NCI-H446 treated with DMSO at 0.1 percent for 48 hours (cell line): ENCODE data around the gene NSF.
"Not testable (repeated sequence)": the region's sequence is repeated elsewhere in the genome, so short reads cannot be mapped to it uniquely, and the experiment has no call there.

Experiments
- DNase-seq: peaks from one replicate; lab custom pipeline; 2025; lab: John Stamatoyannopoulos, UW

Gene NSF

DNA sequence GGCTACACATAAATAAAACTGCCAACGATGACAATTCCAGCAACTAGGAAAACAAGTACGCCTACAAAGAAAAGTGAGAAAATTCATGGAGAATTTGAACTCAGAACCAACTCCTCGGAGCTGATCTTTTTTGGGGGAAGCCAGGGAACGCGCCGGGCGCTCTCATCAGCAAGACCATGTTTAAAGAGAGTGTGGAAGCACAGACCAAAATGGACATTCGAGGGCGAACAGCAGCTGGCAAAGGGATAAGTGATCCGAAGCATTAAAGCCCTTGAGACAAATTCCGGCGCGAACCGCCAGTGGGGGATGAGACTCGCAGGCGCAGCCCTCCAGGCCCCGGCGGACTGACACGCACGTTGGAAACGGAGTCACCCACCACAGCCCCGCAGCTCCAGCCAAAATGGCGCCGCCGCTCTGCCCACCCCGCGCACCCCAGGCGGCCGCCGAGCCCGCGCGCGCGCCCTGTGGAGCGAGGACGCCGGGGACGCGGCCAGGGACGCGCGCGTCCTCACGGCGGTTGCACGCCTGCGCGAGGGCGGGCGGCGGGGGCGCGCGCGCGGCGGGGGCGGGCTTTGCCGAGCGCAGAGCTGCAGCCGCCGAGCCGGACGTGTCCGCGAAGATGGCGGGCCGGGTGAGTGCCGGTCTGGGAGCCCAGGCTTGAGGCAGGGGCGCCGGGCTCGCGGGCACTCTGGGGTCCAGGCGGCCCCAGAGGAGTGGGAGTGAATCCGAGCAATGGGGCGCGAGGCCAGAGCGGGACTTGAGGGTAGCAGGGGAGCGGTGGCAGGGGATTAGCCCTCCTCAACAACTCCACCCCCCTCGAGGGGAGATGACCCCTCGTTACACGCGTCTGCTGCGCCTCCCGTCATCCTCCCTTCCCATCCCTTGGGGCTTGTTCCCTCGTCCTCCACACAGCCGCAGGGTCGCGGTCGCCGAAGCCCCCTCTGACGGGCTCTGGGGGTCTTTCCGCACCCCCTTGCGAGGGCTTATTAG lies at the start of gene NSF:
Gene NSF, plus strand, starts transcription at position 513 of the 990 bp plus-strand sequence. Its CDS starts 107 bp downstream, at position 620.
- DNase-seq: not testable (repeated sequence)

DNA sequence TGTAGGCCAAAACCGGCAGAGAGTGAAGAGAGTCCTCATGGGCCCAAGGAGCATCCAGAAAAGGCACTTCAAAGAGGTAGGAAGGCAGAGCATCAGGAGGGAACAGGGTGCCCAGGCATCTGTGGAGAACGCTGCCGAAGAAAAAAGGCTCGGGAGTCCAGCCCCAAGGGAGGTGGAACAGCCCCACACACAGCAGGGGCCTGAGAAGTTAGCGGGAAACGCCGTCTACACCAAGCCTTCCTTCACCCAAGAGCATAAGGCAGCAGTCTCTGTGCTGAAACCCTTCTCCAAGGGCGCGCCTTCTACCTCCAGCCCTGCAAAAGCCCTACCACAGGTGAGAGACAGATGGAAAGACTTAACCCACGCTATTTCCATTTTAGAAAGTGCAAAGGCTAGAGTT lies 41.9 kb upstream of the NSF start:
- not testable (repeated sequence) for DNase-seq

DNA sequence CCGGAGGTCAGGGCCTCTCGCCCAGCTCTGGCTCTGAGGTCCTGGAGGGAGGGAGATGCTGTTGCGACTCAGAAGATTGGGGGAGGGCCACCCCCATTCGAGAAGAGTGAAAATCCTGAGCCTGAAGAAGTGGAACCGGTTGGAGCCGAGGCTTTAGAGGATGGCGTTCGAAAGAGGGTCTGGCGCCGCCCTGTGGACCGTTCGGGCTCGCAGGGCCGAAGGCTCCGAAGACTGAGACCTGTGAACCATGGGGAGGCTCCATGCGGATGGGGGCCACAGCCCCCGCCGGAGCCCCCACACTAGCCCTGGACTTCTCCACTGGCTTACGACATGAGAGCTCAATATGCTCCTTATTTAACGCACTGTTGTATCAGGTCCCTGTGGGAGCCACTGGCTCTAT lies 31.3 kb upstream of the NSF start:
- DNase-seq: not testable (repeated sequence)

DNA sequence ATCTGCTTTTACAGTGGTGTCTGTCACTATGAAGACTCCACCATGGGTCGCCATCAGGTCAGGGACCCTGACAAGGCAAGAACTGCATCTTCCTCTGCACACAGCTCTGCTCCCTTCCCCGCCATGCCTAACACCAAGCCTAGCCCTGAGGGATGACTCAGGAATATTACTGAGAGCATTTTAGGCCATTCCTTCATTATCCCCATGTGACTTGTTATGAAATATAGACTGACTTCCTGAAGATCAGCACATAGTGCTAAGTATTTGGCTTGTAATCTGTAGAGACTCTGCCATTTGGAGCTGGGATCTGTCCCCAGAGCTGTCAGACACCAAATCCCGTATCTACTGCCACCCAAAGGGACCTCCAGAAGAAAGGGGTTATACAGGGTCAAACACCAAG lies 30.4 kb upstream of the NSF start:
- not testable (repeated sequence) for DNase-seq

DNA sequence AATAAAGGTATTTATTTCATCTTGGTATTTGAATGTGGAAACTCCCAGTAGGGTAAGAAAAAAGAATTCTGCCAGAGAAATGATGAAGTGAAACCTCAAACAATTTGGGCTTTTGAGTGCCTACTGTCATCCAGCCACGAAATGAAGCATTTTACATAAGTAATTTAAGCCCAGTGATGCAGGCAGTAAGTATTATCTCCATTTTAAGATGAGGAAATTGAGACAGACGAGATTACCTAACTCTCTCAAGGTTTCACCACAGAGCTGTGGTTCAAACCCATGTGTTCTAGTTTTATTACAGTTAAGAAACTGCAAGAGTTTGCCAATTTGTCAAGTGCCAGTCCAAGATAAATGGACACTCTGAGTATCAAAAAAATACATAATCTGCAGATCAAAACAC lies 24.2 kb upstream of the NSF start:
- not testable (repeated sequence) for DNase-seq

DNA sequence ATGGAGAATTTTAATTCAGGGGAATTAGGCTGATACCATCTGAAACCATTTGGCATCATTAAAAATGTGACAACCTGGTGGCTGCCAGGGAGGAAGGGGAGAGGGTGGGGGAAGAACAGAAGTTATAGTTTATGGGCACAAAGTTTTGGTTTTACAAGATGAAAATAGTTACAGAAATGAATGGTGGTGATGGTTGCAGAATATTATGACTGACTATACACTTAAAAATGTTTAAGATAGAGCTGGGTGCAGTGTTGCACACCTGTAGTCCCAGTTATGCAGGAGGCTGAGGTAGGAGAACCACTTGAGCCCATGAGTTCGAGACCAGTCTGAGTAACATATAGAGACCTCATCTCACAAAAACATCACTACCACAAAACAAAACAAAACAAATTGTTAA lies 23.5 kb upstream of the NSF start:
- DNase-seq: not testable (repeated sequence)

DNA sequence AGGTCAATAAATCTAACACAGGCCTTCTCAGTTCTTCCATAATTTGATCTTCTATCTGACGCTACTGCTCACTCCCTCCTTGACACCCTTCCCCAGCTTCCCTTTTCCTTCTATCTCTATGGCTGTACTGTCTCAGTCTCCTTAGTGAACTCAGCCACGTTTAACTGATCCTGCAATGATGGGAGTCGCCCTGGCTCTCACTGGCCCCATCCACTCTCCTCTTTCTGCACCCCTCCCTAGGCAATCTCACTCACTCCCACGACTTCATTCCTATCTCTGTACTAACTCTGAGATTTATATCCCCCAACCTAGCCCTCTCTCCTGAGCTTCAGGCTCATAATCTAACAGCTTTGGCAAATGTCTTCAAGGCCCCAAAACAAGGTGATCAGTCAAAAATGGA lies 18.7 kb upstream of the NSF start:
- not testable (repeated sequence) for DNase-seq

DNA sequence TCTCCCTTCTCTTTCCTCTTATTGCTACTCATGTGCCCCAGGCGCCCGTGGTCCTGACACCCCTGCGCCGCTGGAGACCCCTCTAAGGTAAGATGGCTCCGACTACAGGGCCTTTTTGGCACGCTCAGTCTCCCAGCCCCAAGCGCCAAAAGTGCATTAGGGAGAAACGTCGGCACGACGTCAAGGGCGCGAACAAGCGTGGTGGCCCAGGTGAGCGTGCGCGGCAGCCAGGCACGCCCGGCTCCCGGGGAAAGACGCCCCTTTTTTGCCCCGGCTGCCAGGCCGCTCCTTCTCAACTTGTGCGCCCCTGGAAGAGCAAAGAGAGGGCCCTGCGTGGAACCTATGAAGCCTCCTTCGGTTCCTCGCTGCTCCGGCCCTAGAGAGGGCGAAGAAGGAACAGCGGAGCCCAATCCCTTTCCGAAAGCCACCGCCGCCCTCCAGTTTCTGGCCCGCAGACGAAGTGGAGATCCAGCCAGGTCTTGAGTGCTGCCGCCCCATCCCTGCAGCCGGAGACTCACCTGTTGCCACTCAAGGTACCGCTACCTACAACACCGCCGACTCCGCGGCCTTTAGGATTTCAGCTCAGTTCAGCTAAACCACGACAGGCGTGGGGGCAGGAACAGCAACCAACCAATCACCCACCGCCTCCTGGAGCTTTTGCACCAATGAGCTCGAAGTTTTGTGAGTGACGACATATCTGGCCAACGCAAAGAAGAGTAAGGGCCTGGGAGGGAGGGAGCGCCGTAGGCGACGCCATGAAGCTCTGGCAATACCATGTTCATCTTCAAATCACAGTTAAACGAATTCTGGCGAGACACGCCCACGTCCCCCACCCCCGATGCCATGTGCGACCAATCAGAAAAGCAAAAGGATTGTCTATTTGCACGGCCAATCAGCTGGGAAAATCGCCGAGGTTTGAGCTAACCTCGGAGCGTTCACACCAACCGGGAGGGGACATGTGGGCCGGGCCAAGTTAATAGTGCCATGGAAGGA lies 11.1 kb upstream of the NSF start, which contains the start of gene ARL17A:
Gene ARL17A, minus strand, starts transcription at position 609 of the 993 bp plus-strand sequence. CDS start 3,369 bp downstream, outside the sequence.
- DNase-seq: not testable (repeated sequence)

DNA sequence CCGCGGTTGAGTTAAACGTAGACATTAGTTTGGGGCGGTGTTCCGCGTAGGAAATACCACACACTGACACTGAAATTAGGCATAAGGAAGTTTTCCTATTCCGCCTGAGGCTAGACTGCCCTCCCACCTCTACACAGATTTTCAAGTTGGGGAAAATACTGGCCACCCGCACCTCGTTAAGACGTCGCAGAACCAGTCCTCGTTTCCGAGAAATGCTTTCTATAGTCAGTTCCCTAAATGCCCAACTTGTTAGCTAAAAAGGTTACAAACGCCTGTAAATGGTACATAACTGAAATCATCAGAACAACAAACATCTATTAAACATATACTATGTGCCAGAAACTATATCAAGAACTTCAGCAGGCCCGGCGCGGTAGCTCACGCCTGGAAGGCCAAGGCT lies 10.4 kb upstream of the NSF start:
- not testable (repeated sequence) for DNase-seq

DNA sequence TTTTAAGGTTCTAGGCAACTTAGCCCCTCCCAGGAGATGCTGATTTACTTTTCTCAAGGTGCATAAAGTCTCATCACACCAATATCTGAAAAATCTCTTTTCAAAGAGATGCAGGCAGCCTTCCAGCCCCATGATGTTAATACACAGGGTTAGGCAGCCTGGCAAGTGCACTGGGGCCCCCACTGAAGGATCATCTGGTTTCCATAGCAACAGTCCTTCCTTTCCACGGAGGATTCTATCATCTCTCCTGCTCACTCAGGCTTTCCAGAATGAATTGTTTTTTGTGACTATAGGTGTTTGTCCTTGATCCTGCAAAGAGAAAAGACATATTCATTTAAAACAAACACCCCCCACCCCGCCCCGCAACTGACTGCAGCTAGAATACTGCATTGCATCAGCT lies 5.0 kb upstream of the NSF start:
- DNase-seq: not testable (repeated sequence)

DNA sequence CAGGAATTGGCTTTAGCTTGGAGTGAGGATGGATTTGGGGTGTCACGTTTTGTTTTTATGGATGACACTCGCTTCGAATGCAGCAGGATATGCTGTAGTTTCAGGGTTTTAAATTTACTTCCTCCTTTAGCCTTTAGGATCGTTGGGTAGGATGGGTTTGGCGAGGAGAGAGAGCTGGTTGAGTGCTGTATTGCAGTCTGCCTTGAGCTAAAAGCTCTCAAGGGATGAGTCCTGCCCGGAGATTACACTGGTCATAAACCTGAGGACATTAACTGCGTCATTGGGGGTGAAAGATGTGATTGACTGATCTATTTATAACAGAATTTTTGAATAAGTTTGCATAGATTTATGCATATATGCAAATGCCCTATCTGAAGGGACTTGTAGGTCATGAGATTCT lies 863 bp downstream of the NSF start:
- not testable (repeated sequence) for DNase-seq

DNA sequence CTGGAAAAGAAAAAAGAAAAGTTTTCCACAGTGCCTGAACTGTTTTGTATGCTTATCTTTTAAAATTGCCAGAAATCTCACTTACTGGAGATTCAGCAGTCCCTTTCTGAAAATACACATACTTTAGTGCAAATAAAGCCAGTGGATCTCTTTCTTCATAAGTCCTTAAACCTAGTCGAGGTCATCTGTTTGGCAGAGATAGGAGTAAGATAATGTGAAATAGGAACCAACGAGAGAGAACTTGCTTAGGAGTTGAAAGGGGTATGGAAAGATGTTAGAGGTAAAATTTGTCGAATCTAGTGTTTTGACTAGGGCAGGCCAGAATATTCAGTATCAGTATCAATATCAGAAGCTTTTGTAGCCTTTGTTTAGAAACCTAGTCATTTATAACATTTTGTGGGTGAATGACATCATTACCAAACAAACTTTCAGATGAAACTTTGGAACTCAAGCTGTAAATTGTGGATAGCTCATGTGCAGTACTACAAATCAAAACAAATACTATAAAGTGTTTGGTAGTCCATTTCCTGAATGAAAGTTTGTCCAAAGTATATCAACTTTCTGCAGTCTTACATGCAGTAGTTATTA lies 8.0 kb downstream of the NSF start:
- DNase-seq: not testable (repeated sequence)

DNA sequence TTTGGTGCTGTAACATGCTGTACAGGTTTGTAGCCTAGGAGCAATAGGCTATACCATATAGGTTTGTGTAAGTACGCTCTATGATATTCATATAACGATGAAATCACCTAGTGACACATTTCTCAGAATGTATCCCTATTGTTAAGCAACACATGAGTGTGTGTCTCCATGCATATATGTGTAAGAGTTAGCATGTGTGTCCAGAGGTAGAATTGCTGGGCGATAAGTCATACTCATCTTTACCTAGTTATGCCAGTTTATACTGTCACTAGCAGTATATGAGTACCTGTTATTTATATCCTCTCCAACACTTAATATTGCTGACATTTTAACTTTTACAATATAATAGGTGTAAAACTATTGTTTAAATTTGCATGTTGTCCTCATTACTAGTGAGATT lies 10.3 kb downstream of the NSF start:
- DNase-seq: not testable (repeated sequence)

DNA sequence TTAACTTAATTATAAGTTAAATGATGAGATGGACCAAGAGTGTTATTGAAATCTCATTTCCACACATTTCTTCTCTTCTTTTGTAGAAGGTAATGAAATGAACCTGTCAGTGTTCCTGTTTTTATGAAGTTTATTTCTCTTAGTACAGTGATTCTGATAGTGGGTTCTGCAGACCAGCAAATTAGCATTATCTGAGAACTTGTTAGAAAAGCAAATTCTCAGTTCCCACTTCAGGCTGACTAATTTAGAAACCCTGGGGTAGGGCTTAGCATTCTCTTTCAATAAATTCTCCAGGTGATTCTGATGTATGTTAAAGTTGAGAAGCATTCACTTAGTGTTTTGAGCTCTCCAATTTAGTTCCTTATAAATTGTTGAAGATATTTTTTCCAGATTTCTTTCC lies 12.7 kb downstream of the NSF start:
- not testable (repeated sequence) for DNase-seq

DNA sequence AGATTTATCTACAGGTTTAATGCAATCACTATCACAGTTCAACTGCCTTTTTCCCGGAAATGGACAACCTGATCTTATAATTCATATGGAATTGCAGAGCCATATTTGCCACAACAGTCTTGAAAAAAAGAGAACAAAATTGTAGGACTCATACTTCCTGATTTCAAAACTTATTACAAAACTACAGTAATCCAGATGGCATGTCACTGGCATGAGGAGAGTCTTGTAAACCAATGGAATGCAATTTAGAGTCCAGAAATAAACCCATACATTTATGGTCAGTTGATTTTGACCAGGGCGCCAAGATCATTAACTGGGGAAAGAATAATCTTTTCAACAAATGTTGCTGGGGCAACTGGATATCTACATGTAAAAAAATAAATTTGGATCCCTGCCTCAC lies 20.8 kb downstream of the NSF start:
- not testable (repeated sequence) for DNase-seq

DNA sequence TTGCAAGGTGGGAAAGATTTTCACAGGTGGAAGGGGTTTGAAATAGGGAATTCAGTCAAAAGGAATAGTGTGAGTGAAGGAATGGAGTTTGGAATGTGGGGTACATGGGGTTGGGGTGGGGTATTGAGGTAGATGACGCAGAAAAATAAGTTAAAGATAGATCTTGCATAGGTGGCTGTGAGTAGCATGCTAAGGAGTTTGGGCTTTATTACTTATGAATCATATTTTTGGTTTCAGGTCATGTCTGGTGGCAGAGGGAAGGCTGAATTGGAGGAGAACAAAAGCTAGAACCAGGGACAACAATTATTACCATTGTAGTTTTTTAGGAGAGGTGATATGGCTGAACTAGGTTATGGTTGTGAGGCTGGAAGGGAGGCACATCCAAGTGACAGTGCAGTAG lies 23.4 kb downstream of the NSF start:
- DNase-seq: not testable (repeated sequence)

DNA sequence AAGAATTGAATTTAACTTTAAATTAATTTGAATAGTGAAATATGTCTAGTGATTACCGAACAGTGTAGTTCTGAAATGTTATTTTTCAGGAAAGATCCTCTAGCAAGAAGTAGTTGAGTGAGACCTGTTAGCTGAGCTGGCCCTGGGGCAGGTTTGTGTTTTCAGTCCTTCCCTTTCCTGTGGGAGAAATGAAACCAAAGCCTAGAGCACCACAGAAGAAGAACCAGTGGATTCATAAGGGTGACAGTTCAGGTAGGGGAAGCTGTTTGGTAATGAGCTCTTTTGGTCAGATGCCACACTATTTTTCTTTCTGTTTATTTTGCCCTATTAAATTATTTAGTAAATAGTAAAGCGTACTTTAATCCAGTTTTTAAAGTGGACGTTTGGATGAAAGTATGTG lies 26.7 kb downstream of the NSF start:
- DNase-seq: not testable (repeated sequence)

DNA sequence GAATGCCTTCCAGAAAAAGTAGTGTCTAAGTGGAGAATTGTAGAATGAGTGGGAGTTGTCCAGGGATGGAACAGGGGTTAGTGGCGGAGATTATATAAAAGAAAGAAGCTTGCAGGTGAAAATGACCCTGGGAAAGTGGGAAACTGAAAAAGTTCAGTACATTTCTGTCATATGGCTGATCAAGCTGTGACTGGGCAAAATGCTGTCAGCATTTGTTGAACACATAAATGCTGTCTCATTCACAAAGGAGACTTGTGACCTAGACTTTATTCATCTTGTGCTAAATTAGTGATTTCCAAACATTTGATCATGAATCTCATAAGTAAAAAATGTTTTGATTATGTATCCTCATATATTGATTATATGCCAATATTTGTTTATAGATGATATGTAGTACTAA lies 28.5 kb downstream of the NSF start:
- not testable (repeated sequence) for DNase-seq

DNA sequence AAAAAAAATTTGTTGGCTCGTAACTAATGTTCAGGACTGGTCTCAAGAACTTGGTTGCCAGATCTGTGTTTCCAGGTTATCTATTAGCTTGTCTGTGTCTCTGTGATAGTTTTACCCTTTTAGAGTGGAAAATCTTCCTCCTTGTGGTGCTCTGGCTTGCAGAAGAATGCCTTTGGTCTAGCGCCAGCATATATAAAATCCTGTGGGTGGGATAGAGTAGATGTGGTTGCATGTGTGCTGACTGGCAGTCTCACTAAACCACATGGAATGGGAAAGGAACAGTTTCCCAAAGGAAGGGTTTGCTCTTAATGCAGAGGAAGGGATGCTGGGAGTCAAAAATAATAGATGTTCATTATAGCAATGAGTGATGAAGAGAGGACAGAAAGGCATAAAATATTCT lies 33.3 kb downstream of the NSF start:
- DNase-seq: not testable (repeated sequence)

DNA sequence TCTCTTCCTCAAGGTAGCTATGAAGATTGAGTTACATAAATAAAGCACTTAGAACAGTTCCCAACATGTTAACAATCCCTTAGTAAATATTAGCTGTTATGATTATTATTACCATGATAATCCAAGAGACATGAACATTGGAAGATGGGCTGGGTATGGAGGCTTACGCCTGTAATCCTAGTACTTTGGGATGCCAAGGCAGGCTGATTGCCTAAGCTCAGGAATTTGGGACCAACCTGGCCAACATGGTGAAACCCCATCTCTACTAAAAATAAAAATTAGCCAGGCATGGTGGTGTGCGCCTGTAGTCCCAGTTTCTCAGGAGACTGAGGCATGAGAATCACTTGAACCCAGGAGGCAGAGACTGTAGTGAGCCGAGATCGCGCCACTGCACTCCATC lies 34.3 kb downstream of the NSF start:
- DNase-seq: not testable (repeated sequence)

DNA sequence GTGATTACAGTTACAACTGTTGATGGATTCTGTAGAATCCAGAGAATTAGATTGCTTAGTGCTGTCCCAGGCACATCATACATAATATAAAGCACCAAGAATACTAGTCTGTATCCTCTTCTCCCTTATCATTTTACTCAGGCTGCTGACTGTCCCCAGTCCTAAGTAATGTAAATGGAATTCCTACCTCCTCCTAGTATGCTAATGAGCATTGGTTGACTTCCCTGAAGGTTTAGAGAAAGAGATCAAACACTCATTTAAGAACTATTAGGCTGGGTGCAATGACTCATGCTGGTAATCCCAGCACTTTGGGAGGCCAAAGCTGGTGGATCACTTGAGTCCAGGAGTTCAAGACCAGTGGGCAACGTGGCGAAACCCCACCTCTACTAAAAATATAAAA lies 37.0 kb downstream of the NSF start:
- DNase-seq: not testable (repeated sequence)
